GM12874 (cell line): ENCODE data around the gene ZBTB38.

ENCODE experiments used
- TF ChIP-seq, protein P1 (sequence below): IDR thresholded peaks from 2 replicates; pipeline ENCODE4 v1.5.1; 2011; ENCODE audit warnings: low read depth, mild to moderate bottlenecking, control low read depth, low read length, moderate library complexity; ENCODE audit not compliant: insufficient read depth

The ZBTB38 gene

DNA sequence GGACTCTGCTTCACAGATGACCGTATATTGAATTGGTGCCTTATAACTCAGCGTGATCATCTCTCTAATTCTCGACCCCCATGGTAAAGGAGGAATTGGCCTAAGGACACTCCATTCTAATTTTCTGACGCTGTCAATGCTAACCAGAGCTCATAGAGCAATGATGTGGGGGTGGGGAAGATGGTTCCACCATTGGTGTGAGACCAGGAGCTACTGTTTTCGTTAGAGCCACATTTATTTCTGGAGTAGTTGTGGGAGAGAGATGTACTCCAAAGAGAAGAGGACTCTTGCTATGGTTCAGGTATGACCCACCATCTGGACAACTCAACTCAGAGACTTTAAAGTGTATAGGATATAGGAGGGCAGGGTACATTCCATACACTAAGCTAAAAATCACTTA, 16.3 kb downstream of the ZBTB38 start:
- TF ChIP-seq, protein P1, sequence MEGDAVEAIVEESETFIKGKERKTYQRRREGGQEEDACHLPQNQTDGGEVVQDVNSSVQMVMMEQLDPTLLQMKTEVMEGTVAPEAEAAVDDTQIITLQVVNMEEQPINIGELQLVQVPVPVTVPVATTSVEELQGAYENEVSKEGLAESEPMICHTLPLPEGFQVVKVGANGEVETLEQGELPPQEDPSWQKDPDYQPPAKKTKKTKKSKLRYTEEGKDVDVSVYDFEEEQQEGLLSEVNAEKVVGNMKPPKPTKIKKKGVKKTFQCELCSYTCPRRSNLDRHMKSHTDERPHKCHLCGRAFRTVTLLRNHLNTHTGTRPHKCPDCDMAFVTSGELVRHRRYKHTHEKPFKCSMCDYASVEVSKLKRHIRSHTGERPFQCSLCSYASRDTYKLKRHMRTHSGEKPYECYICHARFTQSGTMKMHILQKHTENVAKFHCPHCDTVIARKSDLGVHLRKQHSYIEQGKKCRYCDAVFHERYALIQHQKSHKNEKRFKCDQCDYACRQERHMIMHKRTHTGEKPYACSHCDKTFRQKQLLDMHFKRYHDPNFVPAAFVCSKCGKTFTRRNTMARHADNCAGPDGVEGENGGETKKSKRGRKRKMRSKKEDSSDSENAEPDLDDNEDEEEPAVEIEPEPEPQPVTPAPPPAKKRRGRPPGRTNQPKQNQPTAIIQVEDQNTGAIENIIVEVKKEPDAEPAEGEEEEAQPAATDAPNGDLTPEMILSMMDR, result no peak

DNA sequence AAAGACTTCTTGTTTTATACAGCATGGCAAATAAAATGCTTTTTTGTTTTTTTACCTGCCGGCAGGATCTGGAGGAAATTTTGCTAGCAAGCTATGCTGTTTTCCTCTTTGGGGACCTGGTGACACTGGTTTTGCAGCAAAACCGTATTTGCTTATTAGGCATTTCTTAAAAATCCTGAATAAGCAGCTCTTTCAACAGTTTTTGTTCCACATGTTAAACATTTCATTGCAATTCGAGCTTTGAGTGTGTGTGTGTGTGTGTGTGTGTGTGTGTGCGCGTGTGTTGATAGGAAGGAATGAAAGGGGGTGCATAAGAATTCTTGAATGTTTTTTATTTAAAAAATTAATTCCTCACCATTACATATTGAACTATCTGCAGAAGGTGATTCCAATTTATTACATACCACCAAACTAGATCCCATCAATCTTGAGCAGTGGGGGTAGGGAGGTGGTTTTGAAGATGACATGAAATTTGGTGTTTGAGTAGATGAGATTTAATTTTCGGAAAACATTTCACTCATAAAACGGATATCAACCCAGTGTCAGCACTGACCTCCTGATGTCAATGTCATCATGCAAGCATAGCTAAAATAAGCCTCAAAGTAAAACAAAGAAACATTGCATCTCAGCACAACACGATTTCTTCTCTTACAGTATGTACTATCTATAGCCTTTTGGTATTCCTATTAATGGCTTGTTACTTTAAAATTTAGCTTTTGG, 17.3 kb downstream of the ZBTB38 start:
- TF ChIP-seq, protein P1, result no peak

DNA sequence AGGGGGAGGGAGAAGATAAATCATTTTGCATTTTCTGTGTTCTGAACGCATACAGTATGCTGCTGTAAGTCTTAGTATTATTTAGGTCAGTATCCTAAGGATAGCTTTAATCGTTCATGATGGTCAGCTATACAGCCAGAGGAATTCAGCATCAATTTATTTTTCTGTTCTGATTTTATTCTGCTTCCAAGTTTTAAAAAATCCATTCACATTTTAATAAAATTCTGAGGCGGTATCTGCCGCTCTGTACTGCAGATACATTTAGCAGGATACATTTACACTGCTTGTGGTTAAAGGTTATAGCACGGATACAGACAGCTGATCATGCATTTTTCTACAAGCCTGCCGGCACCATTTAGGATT, 17.8 kb downstream of the ZBTB38 start:
- TF ChIP-seq, protein P1, result no peak

DNA sequence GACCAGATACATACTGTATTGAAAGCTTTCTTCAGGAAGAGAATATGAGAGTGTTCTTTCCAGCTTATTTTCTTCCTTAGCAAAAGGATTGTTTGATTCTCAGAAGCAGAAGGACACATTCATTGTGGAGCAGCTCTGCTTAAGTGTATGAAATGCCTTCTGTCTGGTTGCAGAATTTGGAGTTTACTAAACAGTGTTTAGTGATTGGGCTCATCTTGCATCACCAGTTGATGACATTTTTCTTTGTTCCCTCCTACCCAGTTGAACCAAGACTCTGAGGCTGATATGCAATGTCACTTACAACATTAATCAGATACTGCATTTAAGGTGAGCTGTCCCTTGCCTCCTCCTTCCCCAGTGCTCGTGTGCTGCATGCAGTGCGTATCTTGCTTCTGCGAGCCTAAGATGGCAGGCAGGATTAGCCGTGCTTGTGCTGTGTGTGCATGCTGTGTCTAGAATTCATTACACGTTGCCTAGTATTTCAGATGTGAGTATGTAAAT, 18.4 kb downstream of the ZBTB38 start:
- TF ChIP-seq, protein P1, result no peak

DNA sequence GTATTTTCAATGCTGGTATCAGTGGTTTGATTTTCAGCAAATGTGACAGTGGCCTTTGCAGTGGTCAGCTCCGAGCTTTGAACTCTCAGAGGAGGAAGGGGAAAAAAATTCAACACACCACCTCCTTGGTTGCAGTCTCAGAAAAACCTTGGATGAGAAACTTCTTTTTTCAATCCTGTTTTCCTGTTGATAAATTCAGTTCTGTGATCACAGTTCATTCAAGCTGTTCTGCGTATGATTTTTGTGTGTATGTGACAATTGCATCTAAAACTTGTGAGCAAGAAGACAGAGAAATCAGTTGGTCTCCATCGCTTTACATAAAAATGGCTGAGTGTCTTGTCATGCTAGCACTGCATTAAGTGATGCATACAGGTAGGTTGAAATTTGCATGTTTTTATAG, 19.2 kb downstream of the ZBTB38 start:
- TF ChIP-seq, protein P1, result no peak

DNA sequence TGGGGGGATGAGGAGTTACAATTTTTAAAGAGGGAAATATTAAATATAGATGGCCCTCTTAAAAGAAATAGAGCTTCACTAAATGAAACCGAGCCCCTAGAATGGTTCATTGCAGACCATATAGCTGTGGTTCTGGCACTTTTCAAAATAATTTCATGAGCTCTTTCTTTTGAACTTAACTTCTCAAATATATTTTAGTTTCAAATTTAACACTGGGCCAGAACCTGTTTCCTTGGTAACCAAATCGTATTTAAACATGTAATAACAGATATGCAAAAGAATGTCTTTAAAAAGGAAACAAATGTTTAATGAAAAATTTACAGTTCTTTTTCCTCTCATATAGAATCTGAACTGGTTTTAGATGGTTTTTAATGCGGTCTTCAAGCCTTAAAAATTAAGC, 20.1 kb downstream of the ZBTB38 start:
- TF ChIP-seq, protein P1, result no peak

DNA sequence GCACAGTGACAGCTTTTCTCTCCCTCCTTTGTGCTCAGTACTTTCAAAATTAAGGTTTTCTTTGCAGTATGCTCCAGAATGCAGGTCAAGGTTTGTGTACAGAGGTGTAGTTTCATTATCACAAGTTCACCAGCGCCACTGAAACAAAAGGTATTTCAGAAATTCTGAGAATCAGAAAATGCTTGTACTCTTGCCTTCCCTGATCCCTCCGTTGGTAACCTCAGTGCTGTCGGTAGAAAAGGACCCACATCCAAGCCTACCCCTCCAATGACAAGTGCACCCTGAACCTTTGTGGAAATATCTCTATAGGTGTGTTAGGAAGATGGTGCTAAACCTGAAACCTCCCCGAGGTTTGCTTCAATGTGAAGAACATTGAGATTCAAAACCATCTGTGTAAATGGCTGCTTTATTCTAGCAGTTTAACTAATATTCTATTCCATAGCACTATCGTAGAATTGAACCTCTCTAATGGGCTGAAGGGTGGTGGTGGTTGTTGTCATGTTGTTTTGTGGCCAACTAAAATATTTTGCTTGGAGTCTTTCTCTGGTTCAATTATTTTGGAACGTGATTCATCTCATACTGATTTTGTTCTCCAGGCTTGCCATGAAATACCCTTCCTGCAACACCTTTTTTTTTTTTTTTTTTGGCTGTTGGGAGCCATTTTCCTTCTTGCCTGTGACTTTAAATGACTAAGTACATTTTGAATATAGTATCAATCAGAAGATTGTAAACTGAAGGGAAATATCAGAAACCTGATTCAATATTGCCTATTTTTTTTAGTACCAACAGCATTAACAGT, 20.7 kb downstream of the ZBTB38 start:
- TF ChIP-seq, protein P1, result no peak
